HCT116 (cell line): ENCODE data around the gene TMEM184A.

Source experiments
- CTCF ChIP-seq, 3 experiments: fragments of 200-600 bp in 1 of 3; sonication (generic) in 1 of 3; IDR thresholded peaks in 2 of 3; conservative IDR thresholded peaks in 1 of 3; 2 replicates each; pipeline ENCODE4 v1.5.1; 2012 to 2017; ENCODE audit warnings: low read depth in 2 of 3, low read length in 2 of 3, antibody characterized with exemption in 1 of 3, borderline replicate concordance in 1 of 3, control low read depth in 1 of 3, mild to moderate bottlenecking in 1 of 3, mixed read lengths in 1 of 3, mixed run types in 1 of 3, moderate library complexity in 1 of 3; ENCODE audit not compliant: insufficient read depth in 1 of 3
- POLR2AphosphoS5 ChIP-seq: IDR thresholded peaks from 2 replicates; pipeline ENCODE4 v1.6.1; 2011; ENCODE audit warnings: mild to moderate bottlenecking, low read depth, low read length, moderate library complexity
- SIN3A ChIP-seq: IDR thresholded peaks from 2 replicates; pipeline ENCODE4 v1.6.1; 2012; ENCODE audit warnings: low read depth
- SRF ChIP-seq: IDR thresholded peaks from 2 replicates; pipeline ENCODE4 v1.6.1; 2012; ENCODE audit warnings: low read depth

DNA sequence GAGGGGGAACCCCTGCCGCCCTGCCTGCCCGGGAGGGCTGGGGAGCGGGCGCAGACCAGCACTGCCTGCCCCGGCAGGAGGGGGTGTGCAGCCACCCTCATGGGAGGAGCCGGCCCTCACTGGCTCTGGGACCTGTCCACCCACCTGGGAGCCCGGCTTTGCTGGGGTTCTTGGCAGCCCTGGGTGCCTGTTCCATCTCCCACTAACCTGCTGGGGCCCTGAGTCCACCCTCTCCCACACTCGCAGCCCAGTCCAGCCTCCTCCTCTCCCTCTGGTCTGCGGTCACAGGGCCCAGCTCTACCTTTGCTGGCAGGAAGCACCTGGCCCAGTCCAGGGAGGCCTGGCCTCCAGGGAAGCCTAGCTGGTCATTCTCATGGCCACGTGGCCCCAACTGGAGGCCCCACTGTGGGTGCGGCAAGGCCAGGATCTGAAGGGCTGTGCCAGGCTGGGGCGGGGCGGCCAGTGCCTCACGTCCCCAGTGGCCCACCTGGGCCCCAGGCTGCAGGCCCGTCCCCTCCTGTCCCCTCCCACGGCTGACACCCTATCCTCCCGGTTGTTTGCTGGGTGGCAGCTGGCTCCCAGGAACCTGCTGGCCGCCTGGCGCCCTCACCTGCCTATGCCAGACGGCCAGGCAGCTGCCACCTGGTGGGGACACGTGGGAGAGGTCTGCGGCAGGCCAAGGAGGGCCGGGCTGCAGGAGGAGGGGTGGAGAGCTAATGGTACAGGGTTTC is at the start of gene TMEM184A:
- TF ChIP-seq SRF (no peak), CTCF (IDR thresholded peaks at IDR 0.05 in 2 of 3, conservative IDR thresholded peaks at IDR 0.05 in 1 of 3; ENCODE audit: borderline replicate concordance in 1 of 3, insufficient read depth in 1 of 3, low read depth in 2 of 3, low read length in 2 of 3) (peak in 2 of 3 experiments; percentile 66 to 81; a peak in 4 of 6 replicates), POLR2AphosphoS5 (peak; percentile 61), SIN3A (no peak)
